ENCODE data around the gene EIF1AX. TPM values are rescaled to one million over a fixed set of nuclear protein-coding genes. Genes with fewer than 3 reads are reported as not detected.
"Not testable (repeated sequence)": the region's sequence is repeated elsewhere in the genome, so short reads cannot be mapped to it uniquely, and the experiment has no call there.

The EIF1AX gene
- total RNA-seq, 1 experiment from 2014 or later = 158 TPM

GRCh38 chrX:20127440-20127839 is 14.2 kb downstream of the EIF1AX start:
- H3K9ac ChIP-seq (ENCODE audit: extremely low read depth, insufficient read length, low read length); H4K5ac ChIP-seq (ENCODE audit: insufficient read length, low read depth, low read length); H2BK5ac ChIP-seq (ENCODE audit: insufficient read length, low read length); H4K20me1 ChIP-seq (ENCODE audit: control insufficient read depth, insufficient read depth, insufficient read length); H4K8ac ChIP-seq (replicated peaks; ENCODE audit: insufficient read length, low read depth, low read length); H2BK15ac ChIP-seq (ENCODE audit: low read depth, low read length); H2BK12ac ChIP-seq (ENCODE audit: insufficient read length, low read depth, low read length); H3K27me3 Mint-ChIP-seq (ENCODE audit: low read depth); H3K9me3 ChIP-seq (ENCODE audit: control insufficient read depth, low read depth, low read length); H3K27ac Mint-ChIP-seq; H3K4ac ChIP-seq (ENCODE audit: low read depth, low read length); H3K14ac ChIP-seq (ENCODE audit: insufficient read depth, low read length); H3K4me3 Mint-ChIP-seq; H3K79me2 ChIP-seq (ENCODE audit: insufficient read depth, low read length); H3K27me3 ChIP-seq (ENCODE audit: insufficient read depth, low read length); H3T11ph ChIP-seq (ENCODE audit: low read length); H3K4me2 ChIP-seq (ENCODE audit: insufficient read depth, insufficient read length, low read length); H4K91ac ChIP-seq (ENCODE audit: insufficient read length, low read depth, low read length); H2BK20ac ChIP-seq (ENCODE audit: low read depth, low read length, poor library complexity, severe bottlenecking); DNase-seq; H2BK120ac ChIP-seq (ENCODE audit: low read depth, low read length, poor library complexity, severe bottlenecking); H3K56ac ChIP-seq (ENCODE audit: insufficient read length, low read depth, low read length); H3K27ac ChIP-seq (ENCODE audit: insufficient read length, low read depth, low read length); H3K4me1 Mint-ChIP-seq; H3K23ac ChIP-seq (ENCODE audit: insufficient read length, low read depth, low read length); H3K4me1 ChIP-seq (ENCODE audit: insufficient read depth, low read length); H2AK5ac ChIP-seq (ENCODE audit: insufficient read length, low read length); H2AFZ ChIP-seq (ENCODE audit: low read length); H3K23me2 ChIP-seq (ENCODE audit: insufficient read length, low read depth, low read length, poor library complexity, severe bottlenecking); H3K79me1 ChIP-seq (ENCODE audit: insufficient read depth, low read depth, low read length, poor library complexity, severe bottlenecking); H3K18ac ChIP-seq (ENCODE audit: insufficient read length, low read depth, low read length): not testable (repeated sequence)
- WGBS (ENCODE audit: extremely low coverage, insufficient read length, low lambda C conversion rate) = no CpG with 5 or more reads among the region's 3 CpGs
- H3K36me3 Mint-ChIP-seq (ENCODE audit: insufficient read depth in 1 of 3, low read depth in 3 of 3) = peaks cover 11 to 38% (median 33%) of the 10 kb centered on the region in 3 experiments; a peak in 6 of 7 replicates
- TF ChIP-seq CTCF (conservative IDR thresholded peaks at IDR 0.05) = peak; percentile 47; the same call in 2 of the 3 replicates
- peaks cover 20 to 25% of the 10 kb centered on the region in 2 experiments for H3K9me3 Mint-ChIP-seq

DNA sequence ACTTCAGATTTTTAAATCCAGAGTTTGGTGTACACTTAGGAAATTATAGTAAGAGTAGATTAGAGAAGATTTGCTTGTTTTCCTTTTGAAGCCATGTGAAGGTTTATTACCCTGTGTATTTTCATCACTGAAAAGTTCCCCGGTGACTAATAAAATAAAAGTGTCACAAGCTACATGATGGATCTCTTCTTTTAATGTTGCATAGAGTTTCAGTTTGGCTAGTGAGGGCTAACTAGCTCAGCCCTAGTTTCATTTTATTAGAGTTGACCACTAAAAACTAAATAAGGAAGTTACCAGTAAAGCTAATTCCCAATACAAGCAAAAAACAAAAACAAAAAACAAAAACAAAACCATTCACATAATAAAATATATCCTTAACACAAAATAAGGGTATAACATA is 14.8 kb downstream of the EIF1AX start:
- H2BK120ac ChIP-seq (ENCODE audit: low read depth, low read length, poor library complexity, severe bottlenecking); H3K79me2 ChIP-seq (ENCODE audit: insufficient read depth, low read length); H3K4me3 Mint-ChIP-seq; DNase-seq; H3K4me2 ChIP-seq (ENCODE audit: insufficient read depth, insufficient read length, low read length); H4K8ac ChIP-seq (replicated peaks; ENCODE audit: insufficient read length, low read depth, low read length); H3K18ac ChIP-seq (ENCODE audit: insufficient read length, low read depth, low read length); H3K27ac Mint-ChIP-seq; H3K14ac ChIP-seq (ENCODE audit: insufficient read depth, low read length); H4K20me1 ChIP-seq (ENCODE audit: control insufficient read depth, insufficient read depth, insufficient read length); H3K4me1 Mint-ChIP-seq; H2AK5ac ChIP-seq (ENCODE audit: insufficient read length, low read length); H3K23ac ChIP-seq (ENCODE audit: insufficient read length, low read depth, low read length); H3K79me1 ChIP-seq (ENCODE audit: insufficient read depth, low read depth, low read length, poor library complexity, severe bottlenecking); H3K4ac ChIP-seq (ENCODE audit: low read depth, low read length); H2BK15ac ChIP-seq (ENCODE audit: low read depth, low read length); H2BK12ac ChIP-seq (ENCODE audit: insufficient read length, low read depth, low read length); H3K9ac ChIP-seq (ENCODE audit: extremely low read depth, insufficient read length, low read length); H4K91ac ChIP-seq (ENCODE audit: insufficient read length, low read depth, low read length); H3K9me3 ChIP-seq (ENCODE audit: control insufficient read depth, low read depth, low read length); H2BK5ac ChIP-seq (ENCODE audit: insufficient read length, low read length); H3K27me3 Mint-ChIP-seq (ENCODE audit: low read depth); H3K56ac ChIP-seq (ENCODE audit: insufficient read length, low read depth, low read length); H3K27me3 ChIP-seq (ENCODE audit: insufficient read depth, low read length); H2AFZ ChIP-seq (ENCODE audit: low read length); H3K23me2 ChIP-seq (ENCODE audit: insufficient read length, low read depth, low read length, poor library complexity, severe bottlenecking); H4K5ac ChIP-seq (ENCODE audit: insufficient read length, low read depth, low read length); H3T11ph ChIP-seq (ENCODE audit: low read length); H3K4me1 ChIP-seq (ENCODE audit: insufficient read depth, low read length); H3K27ac ChIP-seq (ENCODE audit: insufficient read length, low read depth, low read length); H2BK20ac ChIP-seq (ENCODE audit: low read depth, low read length, poor library complexity, severe bottlenecking): not testable (repeated sequence)
- WGBS (ENCODE audit: extremely low coverage, insufficient read length, low lambda C conversion rate) = no CpG with 5 or more reads among the region's 1 CpG
- Mint-ChIP-seq H3K9me3 (peaks cover 23 to 29% of the 10 kb centered on the region in 2 experiments), H3K36me3 (ENCODE audit: insufficient read depth in 1 of 3, low read depth in 3 of 3) (peaks cover 8 to 34% (median 27%) of the 10 kb centered on the region in 3 experiments; a peak in 6 of 7 replicates)
